HFFc6 (cell line): Measurements from ENCODE around the gene RBFOX1. TPM values are rescaled to one million over a fixed set of nuclear protein-coding genes. Genes with fewer than 3 reads are reported as not detected.

Experiments used
- DNase-seq: peaks from one replicate; pipeline ENCODE4 v3.0.0-alpha.2; 2018
- H3K27ac Mint-ChIP-seq: 2 replicates; pipeline ENCODE4 v1.8.0; 2020; ENCODE audit warnings: mild to moderate bottlenecking, mixed read lengths
- H3K27me3 Mint-ChIP-seq: 2 replicates; pipeline ENCODE4 v1.8.0; 2021; ENCODE audit warnings: mild to moderate bottlenecking, moderate library complexity, mixed read lengths; ENCODE audit not compliant: insufficient read depth
- H3K36me3 Mint-ChIP-seq: 2 replicates; pipeline ENCODE4 v1.8.0; 2021; ENCODE audit warnings: low read depth, mixed read lengths
- H3K4me1 Mint-ChIP-seq: 2 replicates; pipeline ENCODE4 v1.8.0; 2020; ENCODE audit warnings: low read depth, mixed read lengths
- H3K4me3 Mint-ChIP-seq: 2 replicates; pipeline ENCODE4 v1.8.0; 2020; ENCODE audit warnings: mild to moderate bottlenecking, moderate library complexity, mixed read lengths
- H3K9me3 Mint-ChIP-seq: 2 replicates; pipeline ENCODE4 v1.8.0; 2020; ENCODE audit warnings: mild to moderate bottlenecking, mixed read lengths
- total RNA-seq, 6 experiments: library from RNA; stranded (reverse); fragmentation: NEBNext Ultra II Directional; extraction: Animal tissue kit (Norgen Biotek cat#: 25700); gene quantifications; 2 replicates in 1 of 6; 3 replicates in 5 of 6; pipeline ENCODE4 v1.2.3, GENCODE V29; 2021
- TF ChIP-seq, protein P1 (sequence below): fragments of 200-600 bp; sonication (generic); IDR thresholded peaks from 2 replicates; pipeline ENCODE4 v1.5.0; 2021; ENCODE audit warnings: antibody characterized with exemption, mild to moderate bottlenecking

The RBFOX1 gene
- total RNA-seq, 6 experiments from 2014 or later, result not detected

DNA sequence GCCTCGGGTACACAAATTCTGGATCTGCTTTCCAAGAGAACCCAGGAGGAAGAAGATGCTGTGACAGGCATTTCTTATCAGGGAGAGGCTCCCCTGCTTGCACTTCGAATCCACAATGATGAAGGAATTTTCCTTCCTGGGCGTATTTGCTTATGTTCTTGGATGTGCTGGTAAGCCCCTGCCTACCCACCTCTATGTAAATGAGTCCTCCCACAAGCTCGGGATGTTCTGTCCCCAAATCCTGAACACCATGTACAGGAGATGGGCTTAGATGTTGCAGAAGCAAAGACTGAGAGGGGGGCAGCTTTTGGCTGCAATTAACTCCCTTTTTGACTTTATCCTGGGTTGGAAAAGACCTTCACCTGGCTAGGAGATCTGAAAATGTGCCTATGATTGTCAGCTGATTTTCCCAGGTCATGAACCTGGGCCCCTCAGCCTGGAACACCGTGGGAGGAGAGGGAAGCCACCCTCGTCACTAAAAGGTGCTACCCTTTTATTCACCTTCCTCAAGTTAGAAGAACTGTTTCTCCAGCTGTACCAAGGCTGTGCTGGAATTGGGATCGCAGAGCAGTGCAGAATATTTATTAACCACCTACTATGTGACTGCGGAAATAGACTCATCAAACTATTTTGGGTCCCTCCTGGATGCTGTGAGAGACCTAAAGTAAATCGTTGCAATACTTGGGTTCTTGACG is 150.1 kb downstream of the RBFOX1 start:
- H3K27ac Mint-ChIP-seq, result no peak overlapping the region
- no peaks in the 10 kb centered on the region for H3K4me1 Mint-ChIP-seq
- no peak overlapping the region for H3K4me3 Mint-ChIP-seq
- peaks cover 58% of the 10 kb centered on the region for H3K9me3 Mint-ChIP-seq
- H3K27me3 Mint-ChIP-seq, result no peaks in the 10 kb centered on the region
- DNase-seq, result no peak
- H3K36me3 Mint-ChIP-seq, result no peaks in the 10 kb centered on the region; the same call in 1 of the 2 replicates
- TF ChIP-seq, protein P1, sequence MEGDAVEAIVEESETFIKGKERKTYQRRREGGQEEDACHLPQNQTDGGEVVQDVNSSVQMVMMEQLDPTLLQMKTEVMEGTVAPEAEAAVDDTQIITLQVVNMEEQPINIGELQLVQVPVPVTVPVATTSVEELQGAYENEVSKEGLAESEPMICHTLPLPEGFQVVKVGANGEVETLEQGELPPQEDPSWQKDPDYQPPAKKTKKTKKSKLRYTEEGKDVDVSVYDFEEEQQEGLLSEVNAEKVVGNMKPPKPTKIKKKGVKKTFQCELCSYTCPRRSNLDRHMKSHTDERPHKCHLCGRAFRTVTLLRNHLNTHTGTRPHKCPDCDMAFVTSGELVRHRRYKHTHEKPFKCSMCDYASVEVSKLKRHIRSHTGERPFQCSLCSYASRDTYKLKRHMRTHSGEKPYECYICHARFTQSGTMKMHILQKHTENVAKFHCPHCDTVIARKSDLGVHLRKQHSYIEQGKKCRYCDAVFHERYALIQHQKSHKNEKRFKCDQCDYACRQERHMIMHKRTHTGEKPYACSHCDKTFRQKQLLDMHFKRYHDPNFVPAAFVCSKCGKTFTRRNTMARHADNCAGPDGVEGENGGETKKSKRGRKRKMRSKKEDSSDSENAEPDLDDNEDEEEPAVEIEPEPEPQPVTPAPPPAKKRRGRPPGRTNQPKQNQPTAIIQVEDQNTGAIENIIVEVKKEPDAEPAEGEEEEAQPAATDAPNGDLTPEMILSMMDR, result no peak

GRCh38 chr16:7487574-7488323 is 155.1 kb downstream of the RBFOX1 start:
- Mint-ChIP-seq H3K9me3 (peaks cover 61% of the 10 kb centered on the region), H3K36me3 (no peaks in the 10 kb centered on the region), H3K4me3 (no peak overlapping the region), H3K27me3 (no peaks in the 10 kb centered on the region; the same call in 1 of the 2 replicates), H3K27ac (no peak overlapping the region), H3K4me1 (no peaks in the 10 kb centered on the region)
- TF ChIP-seq, protein P1, result no peak
- DNase-seq, result no peak

- no peak overlapping the region for H3K4me3 Mint-ChIP-seq
- TF ChIP-seq, protein P1, result no peak
- H3K9me3 Mint-ChIP-seq, result peaks cover 57% of the 10 kb centered on the region
- H3K27ac Mint-ChIP-seq, result no peak overlapping the region
- H3K36me3 Mint-ChIP-seq, result no peaks in the 10 kb centered on the region
- H3K4me1 Mint-ChIP-seq, result no peaks in the 10 kb centered on the region
- no peak for DNase-seq
- H3K27me3 Mint-ChIP-seq, result peaks cover 1% of the 10 kb centered on the region
These were observed 159.5 kb downstream of the RBFOX1 start for GRCh38 chr16:7492122-7492521.

DNA sequence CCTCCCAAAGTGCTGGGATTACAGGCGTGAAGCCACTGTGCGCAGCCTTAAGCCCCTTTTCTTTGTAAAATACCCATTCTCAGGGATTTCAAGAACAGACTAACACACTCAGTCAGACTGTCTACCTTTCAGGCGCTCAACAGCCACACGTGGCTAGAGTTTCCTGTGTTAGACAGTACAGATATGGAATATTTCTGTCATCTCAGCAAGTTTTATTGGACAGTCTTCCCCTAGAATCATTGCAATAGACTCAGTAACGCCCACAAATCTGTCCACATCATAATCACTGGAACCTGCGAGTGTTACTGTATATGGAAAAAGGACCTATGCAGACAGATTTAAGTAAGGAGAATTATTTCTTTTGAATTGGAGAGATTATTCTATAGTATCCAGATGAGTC is 160.5 kb downstream of the RBFOX1 start:
- Mint-ChIP-seq H3K9me3 (peaks cover 52% of the 10 kb centered on the region), H3K36me3 (no peaks in the 10 kb centered on the region), H3K27me3 (peaks cover 1% of the 10 kb centered on the region), H3K27ac (no peak overlapping the region), H3K4me1 (no peaks in the 10 kb centered on the region), H3K4me3 (no peak overlapping the region)
- TF ChIP-seq, protein P1, result no peak
- no peak for DNase-seq

- no peak for DNase-seq
- Mint-ChIP-seq H3K9me3 (peaks cover 58% of the 10 kb centered on the region), H3K4me3 (no peak overlapping the region), H3K36me3 (no peaks in the 10 kb centered on the region), H3K27me3 (peaks cover 1% of the 10 kb centered on the region), H3K4me1 (no peaks in the 10 kb centered on the region), H3K27ac (no peak overlapping the region)
- TF ChIP-seq, protein P1, result no peak
These were observed 165.0 kb downstream of the RBFOX1 start for GRCh38 chr16:7497691-7498090.
